ENCODE measurements around the gene BFSP2.

The BFSP2 gene

DNA sequence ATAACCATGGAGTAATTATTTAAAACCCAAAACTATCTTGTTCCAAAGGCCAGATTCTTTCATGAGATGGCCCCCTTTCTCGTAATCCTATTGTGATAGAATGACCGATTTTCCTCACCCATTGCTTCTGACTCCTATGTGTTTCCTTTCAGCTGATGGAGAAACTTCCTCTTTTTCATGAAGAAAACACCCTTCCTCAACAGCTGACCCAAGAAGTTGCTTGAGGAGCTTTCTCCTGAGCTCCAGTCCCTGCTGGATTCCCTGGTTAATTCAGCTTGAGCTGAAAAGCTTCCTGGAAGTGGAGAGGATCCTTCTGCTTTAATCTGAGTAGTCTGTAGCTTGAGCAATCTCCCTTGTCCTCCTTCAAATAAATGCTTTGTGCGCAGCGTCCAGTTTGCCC is 75.0 kb downstream of the BFSP2 start:
- H3K4me3 ChIP-seq (replicated peaks in 1 of 2; ENCODE audit: low read depth in 2 of 2, low read length in 2 of 2): no peak overlapping the region
- no peak for DNase-seq (ENCODE audit: low read depth in 2 of 2)
- TF ChIP-seq, protein P1, sequence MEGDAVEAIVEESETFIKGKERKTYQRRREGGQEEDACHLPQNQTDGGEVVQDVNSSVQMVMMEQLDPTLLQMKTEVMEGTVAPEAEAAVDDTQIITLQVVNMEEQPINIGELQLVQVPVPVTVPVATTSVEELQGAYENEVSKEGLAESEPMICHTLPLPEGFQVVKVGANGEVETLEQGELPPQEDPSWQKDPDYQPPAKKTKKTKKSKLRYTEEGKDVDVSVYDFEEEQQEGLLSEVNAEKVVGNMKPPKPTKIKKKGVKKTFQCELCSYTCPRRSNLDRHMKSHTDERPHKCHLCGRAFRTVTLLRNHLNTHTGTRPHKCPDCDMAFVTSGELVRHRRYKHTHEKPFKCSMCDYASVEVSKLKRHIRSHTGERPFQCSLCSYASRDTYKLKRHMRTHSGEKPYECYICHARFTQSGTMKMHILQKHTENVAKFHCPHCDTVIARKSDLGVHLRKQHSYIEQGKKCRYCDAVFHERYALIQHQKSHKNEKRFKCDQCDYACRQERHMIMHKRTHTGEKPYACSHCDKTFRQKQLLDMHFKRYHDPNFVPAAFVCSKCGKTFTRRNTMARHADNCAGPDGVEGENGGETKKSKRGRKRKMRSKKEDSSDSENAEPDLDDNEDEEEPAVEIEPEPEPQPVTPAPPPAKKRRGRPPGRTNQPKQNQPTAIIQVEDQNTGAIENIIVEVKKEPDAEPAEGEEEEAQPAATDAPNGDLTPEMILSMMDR (IDR thresholded peaks at IDR 0.05; ENCODE audit: low read depth, low read length): no peak

DNA sequence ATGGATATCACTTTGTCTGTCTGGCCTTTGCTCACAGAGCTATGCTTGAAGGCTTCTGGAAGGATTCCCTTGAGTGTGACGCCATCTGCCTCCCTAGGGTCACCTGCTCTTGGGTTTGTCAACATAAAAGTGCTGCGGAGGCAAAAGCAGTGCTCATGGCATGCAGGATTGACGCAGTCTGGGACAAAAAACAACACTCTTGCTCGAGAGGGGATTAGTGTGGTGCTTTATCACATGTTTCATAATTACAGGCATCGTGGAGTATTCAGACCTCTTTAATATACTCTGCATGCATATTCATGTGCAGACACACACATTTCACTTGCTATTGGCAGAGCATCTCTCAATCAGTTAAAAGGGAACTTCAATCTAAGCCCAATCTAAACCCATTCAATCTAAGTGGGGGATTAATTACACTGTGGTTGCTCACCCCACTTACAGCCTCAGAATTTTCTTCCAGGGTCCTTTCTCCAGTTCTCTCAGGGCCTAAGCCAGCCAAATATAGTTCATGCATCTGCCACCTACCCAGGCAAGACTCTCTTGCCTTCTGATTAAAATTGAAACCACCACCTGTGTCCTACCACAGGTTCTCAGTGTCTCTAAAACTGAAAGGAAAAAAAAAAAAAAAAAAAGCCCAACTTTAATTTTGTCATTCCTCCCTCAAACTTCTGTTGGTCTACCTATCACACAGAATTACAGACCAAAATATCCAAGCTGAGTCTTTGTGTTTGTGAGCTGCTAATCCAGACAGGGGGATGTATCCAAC is 75.6 kb downstream of the BFSP2 start:
- no peak overlapping the region for H3K4me3 ChIP-seq (replicated peaks in 1 of 2; ENCODE audit: low read depth in 2 of 2, low read length in 2 of 2)
- TF ChIP-seq, protein P1 (IDR thresholded peaks at IDR 0.05; ENCODE audit: low read depth, low read length): no peak
- no peak for DNase-seq (ENCODE audit: low read depth in 2 of 2)

- TF ChIP-seq, protein P1 (IDR thresholded peaks at IDR 0.05; ENCODE audit: low read depth, low read length): no peak
- no peak for DNase-seq (ENCODE audit: low read depth in 2 of 2)
- no peak overlapping the region for H3K4me3 ChIP-seq (replicated peaks in 1 of 2; ENCODE audit: low read depth in 2 of 2, low read length in 2 of 2)
These were observed 77.1 kb downstream of the BFSP2 start for GRCh38 chr3:133476971-133477375.

- H3K4me3 ChIP-seq (replicated peaks in 1 of 2; ENCODE audit: low read depth in 2 of 2, low read length in 2 of 2): no peak overlapping the region
- TF ChIP-seq, protein P1 (IDR thresholded peaks at IDR 0.05; ENCODE audit: low read depth, low read length): no peak
- DNase-seq (ENCODE audit: low read depth in 2 of 2): no peak
These were observed 77.6 kb downstream of the BFSP2 start for GRCh38 chr3:133477487-133477886.

DNA sequence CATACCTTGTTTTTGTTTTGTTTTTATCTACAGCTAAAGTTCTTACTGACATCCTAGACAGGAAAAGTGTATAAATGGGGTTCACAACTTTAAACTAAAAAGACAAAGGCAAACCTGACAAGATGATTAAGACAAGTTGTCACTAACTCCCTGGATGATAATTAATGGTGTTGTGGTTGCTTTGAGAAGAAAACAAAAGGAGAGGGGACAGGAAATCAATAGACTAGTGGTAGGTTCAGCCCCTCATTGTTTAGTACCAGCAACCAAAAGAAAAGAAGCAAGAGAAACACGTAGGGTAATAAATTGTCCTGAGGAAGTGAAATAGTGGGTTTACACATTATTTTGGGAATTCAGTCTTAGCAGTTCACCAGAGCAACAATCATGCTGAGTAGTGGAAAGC is 78.8 kb downstream of the BFSP2 start:
- TF ChIP-seq, protein P1 (IDR thresholded peaks at IDR 0.05; ENCODE audit: low read depth, low read length): no peak
- DNase-seq (ENCODE audit: low read depth in 2 of 2): no peak
- H3K4me3 ChIP-seq (replicated peaks in 1 of 2; ENCODE audit: low read depth in 2 of 2, low read length in 2 of 2): no peak overlapping the region

- no peak for DNase-seq (ENCODE audit: low read depth in 2 of 2)
- TF ChIP-seq, protein P1 (IDR thresholded peaks at IDR 0.05; ENCODE audit: low read depth, low read length): no peak
- H3K4me3 ChIP-seq (replicated peaks in 1 of 2; ENCODE audit: low read depth in 2 of 2, low read length in 2 of 2): no peak overlapping the region
These were observed 79.5 kb downstream of the BFSP2 start for GRCh38 chr3:133479401-133479800.
